NCI-H82 (cell line): ENCODE measurements around the gene UBE2R2.
"Not testable (repeated sequence)": the region's sequence is repeated elsewhere in the genome, so short reads cannot be mapped to it uniquely, and the experiment has no call there.

Experiments
- DNase-seq: peaks from one replicate; lab custom pipeline; 2025; lab: John Stamatoyannopoulos, UW

The UBE2R2 gene

GRCh38 chr9:33799928-33800704, 16.8 kb upstream of the UBE2R2 start:
- DNase-seq = no peak

- no peak for DNase-seq
Observed at GRCh38 chr9:33800886-33801285, 16.1 kb upstream of the UBE2R2 start.

GRCh38 chr9:33801943-33802500, 14.9 kb upstream of the UBE2R2 start:
- not testable (repeated sequence) for DNase-seq

- DNase-seq = not testable (repeated sequence)
Observed at GRCh38 chr9:33804196-33804595, 12.8 kb upstream of the UBE2R2 start.

GRCh38 chr9:33807156-33807555, 9.8 kb upstream of the UBE2R2 start:
- not testable (repeated sequence) for DNase-seq

GRCh38 chr9:33808979-33809322, 8.0 kb upstream of the UBE2R2 start:
- not testable (repeated sequence) for DNase-seq

- DNase-seq = no peak
Observed at GRCh38 chr9:33809506-33809905, 7.5 kb upstream of the UBE2R2 start.

- DNase-seq = peak; percentile 35
Observed at GRCh38 chr9:33813712-33814641, 3.0 kb upstream of the UBE2R2 start.

- no peak for DNase-seq
Observed at GRCh38 chr9:33815781-33816180, 1.2 kb upstream of the UBE2R2 start.

- peak; percentile 73 for DNase-seq
Observed at GRCh38 chr9:33817327-33818166, 587 bp downstream of the UBE2R2 start.

GRCh38 chr9:33818167-33818846, 1.3 kb downstream of the UBE2R2 start:
- DNase-seq = peak; percentile 11

GRCh38 chr9:33818847-33819500, 2.0 kb downstream of the UBE2R2 start:
- no peak for DNase-seq

GRCh38 chr9:33820231-33820745, 3.3 kb downstream of the UBE2R2 start:
- DNase-seq = no peak

- no peak for DNase-seq
Observed at GRCh38 chr9:33823801-33824200, 6.8 kb downstream of the UBE2R2 start.

- not testable (repeated sequence) for DNase-seq
Observed at GRCh38 chr9:33827285-33827684, 10.3 kb downstream of the UBE2R2 start.

GRCh38 chr9:33829641-33830230, 12.8 kb downstream of the UBE2R2 start:
- not testable (repeated sequence) for DNase-seq

- DNase-seq = no peak
Observed at GRCh38 chr9:33835625-33836260, 18.8 kb downstream of the UBE2R2 start.

GRCh38 chr9:33836261-33836660, 19.3 kb downstream of the UBE2R2 start:
- DNase-seq = not testable (repeated sequence)

- no peak for DNase-seq
Observed at GRCh38 chr9:33837138-33837537, 20.2 kb downstream of the UBE2R2 start.
